SK-N-SH treated with all-trans-retinoic acid at 6 μM for 48 hours (cell line): ENCODE data around the gene PYDC1.

Source experiments
- ARNTL ChIP-seq: fragments of 450-650 bp; formaldehyde crosslinking; IDR thresholded peaks from 2 replicates; pipeline ENCODE4 v1.5.0; 2020; ENCODE audit warnings: low read depth, mild to moderate bottlenecking, moderate library complexity, borderline replicate concordance
- BACH2 ChIP-seq: fragments of 250-450 bp; sonication (Bioruptor Pico); IDR thresholded peaks from 2 replicates; pipeline ENCODE4 v1.9.0; 2021; ENCODE audit warnings: mild to moderate bottlenecking, borderline replicate concordance
- GLIS3 ChIP-seq: fragments of 250-450 bp; sonication (Bioruptor Pico); IDR thresholded peaks from 2 replicates; pipeline ENCODE4 v1.5.0; 2020; ENCODE audit warnings: mild to moderate bottlenecking, moderate library complexity
- POU6F1 ChIP-seq: fragments of 250-450 bp; sonication (Bioruptor Pico); IDR thresholded peaks from 2 replicates; pipeline ENCODE4 v1.8.0; 2021; ENCODE audit warnings: low read depth, mild to moderate bottlenecking, moderate library complexity, borderline replicate concordance
- RARB ChIP-seq: fragments of 250-450 bp; sonication (Bioruptor Pico); IDR thresholded peaks from 2 replicates; pipeline ENCODE4 v1.8.0; 2021; ENCODE audit warnings: mild to moderate bottlenecking, moderate library complexity
- TCF4 ChIP-seq: fragments of 250-450 bp; sonication (Bioruptor Pico); IDR thresholded peaks from 2 replicates; pipeline ENCODE4 v1.8.0; 2021; ENCODE audit warnings: mild to moderate bottlenecking, moderate library complexity, borderline replicate concordance
- ZC3H10 ChIP-seq: fragments of 250-450 bp; sonication (Bioruptor Pico); IDR thresholded peaks from 2 replicates; pipeline ENCODE4 v1.5.1; 2021; ENCODE audit warnings: mild to moderate bottlenecking, moderate library complexity
- ZFP3 ChIP-seq: fragments of 250-450 bp; sonication (Bioruptor Pico); IDR thresholded peaks from 2 replicates; pipeline ENCODE4 v1.5.0; 2020; ENCODE audit warnings: mild to moderate bottlenecking, moderate library complexity
- ZNF70 ChIP-seq: fragments of 450-650 bp; formaldehyde crosslinking; IDR thresholded peaks from 2 replicates; pipeline ENCODE4 v1.5.0; 2020; ENCODE audit warnings: mild to moderate bottlenecking, moderate library complexity
- ZNF8 ChIP-seq: fragments of 450-650 bp; formaldehyde crosslinking; IDR thresholded peaks from 2 replicates; pipeline ENCODE4 v1.5.0; 2020; ENCODE audit warnings: mild to moderate bottlenecking, moderate library complexity

GRCh38 chr16:31198207-31198882 lies 18.6 kb downstream of the PYDC1 start:
- TF ChIP-seq BACH2, result no peak
- no peak for TF ChIP-seq ARNTL (CRISPR knock-in tag)
- no peak for TF ChIP-seq RARB (CRISPR knock-in tag)
- no peak for TF ChIP-seq ZNF8 (CRISPR knock-in tag)
- no peak for TF ChIP-seq ZFP3 (CRISPR knock-in tag)
- no peak for TF ChIP-seq ZC3H10
- TF ChIP-seq ZNF70 (CRISPR knock-in tag), result no peak
- no peak for TF ChIP-seq GLIS3 (CRISPR knock-in tag)
- no peak for TF ChIP-seq TCF4 (CRISPR knock-in tag)
- no peak for TF ChIP-seq POU6F1
